ENCODE measurements around the gene ZDHHC15. TPM values are rescaled to one million over a fixed set of nuclear protein-coding genes. Genes with fewer than 3 reads are reported as not detected.
"Not testable (repeated sequence)": the region's sequence is repeated elsewhere in the genome, so short reads cannot be mapped to it uniquely, and the experiment has no call there.

Gene ZDHHC15
- total and polyA plus RNA-seq, 4 donors: 0.07 to 0.23 (median 0.13) TPM

DNA sequence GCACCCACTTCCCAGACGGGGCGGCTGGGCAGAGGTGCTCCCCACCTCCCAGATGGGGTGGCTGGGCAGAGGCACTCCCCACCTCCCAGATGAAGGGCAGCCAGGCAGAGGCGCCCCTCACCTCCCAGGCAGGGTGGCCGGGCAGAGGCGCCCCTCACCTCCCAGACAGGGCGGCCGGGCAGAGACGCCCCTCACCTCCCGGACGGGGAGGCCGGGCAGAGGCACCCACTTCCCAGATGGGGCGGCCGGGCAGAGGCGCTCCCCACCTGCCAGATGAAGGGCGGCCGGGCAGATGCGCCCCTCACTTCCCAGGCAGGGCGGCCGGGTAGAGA, 187.7 kb downstream of the ZDHHC15 start:
- peaks cover 0 to 2% (median 0%) of the 10 kb centered on the region in 4 donors for H3K36me3 ChIP-seq (ENCODE audit: control insufficient read depth in 4 of 4, insufficient read depth in 3 of 4, low read depth in 1 of 4, low read length in 3 of 4)
- DNase-seq (ENCODE audit: low spot score): no peak
- H3K4me3 ChIP-seq (ENCODE audit: low read depth in 1 of 3, low read length in 3 of 3): no peak overlapping the region
- WGBS: 97% methylated on average over 19 of the region's 19 CpGs
- H3K9me3 ChIP-seq (ENCODE audit: control insufficient read depth in 4 of 4, low read length in 3 of 4): peaks cover 0 to 6% (median 0%) of the 10 kb centered on the region in 4 donors
- H3K9ac ChIP-seq (ENCODE audit: low read depth in 1 of 2, low read length in 2 of 2): no peak overlapping the region
- TF ChIP-seq SP1 (IDR thresholded peaks at IDR 0.05) (no peak), JUND (IDR thresholded peaks at IDR 0.05) (no peak), FOXA2 (IDR thresholded peaks at IDR 0.05) (no peak), ATF3 (IDR thresholded peaks at IDR 0.05) (no peak), REST (IDR thresholded peaks at IDR 0.05) (no peak), RXRA (IDR thresholded peaks at IDR 0.05) (no peak), RAD21 (IDR thresholded peaks at IDR 0.05) (no peak), FOXA1 (IDR thresholded peaks at IDR 0.05) (no peak), HNF4A (conservative IDR thresholded peaks at IDR 0.05) (no peak)
- TF ChIP-seq, protein P1, sequence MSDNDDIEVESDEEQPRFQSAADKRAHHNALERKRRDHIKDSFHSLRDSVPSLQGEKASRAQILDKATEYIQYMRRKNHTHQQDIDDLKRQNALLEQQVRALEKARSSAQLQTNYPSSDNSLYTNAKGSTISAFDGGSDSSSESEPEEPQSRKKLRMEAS (IDR thresholded peaks at IDR 0.05): no peak
- no peaks in the 10 kb centered on the region for H3K4me1 ChIP-seq (ENCODE audit: control insufficient read depth in 4 of 4, insufficient read depth in 4 of 4, low read length in 3 of 4)
- no peak overlapping the region for H3K27ac ChIP-seq (ENCODE audit: low read depth in 1 of 2, low read length in 2 of 2)
- no peaks in the 10 kb centered on the region for H3K27me3 ChIP-seq (ENCODE audit: control insufficient read depth in 4 of 4, insufficient read depth in 4 of 4, low read length in 3 of 4)

DNA sequence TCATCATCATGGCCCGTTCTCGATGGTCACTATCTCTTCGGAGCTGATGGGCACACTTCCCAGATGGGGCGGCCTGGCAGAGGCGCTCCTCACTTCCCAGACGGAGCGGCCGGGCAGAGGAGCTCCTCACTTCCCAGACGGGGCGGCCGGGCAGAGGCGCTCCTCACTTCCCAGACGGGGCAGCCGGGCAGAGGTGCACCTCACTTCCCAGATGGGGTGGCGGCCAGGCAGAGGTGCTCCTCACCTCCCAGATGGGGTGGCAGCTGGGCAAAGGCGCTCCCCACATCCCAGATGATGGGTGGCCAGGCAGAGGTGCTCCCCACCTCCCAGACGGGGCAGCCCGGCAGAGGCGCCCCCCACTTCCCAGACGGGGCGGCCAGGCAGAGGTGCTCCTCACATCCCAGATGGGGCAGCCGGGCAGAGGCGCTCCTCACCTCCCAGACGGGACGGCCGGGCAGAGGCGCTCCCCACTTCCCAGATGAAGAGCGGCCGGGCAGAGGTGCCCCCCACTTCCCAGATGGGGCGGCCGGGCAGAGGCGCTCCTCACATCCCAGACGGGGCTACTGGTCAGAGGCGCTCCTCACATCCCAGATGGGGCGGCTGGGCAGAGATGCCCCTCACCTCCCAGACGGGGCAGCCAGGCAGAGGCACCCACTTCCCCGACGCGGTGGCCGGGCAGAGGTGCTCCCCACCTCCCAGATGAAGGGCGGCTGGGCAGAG, 188.3 kb downstream of the ZDHHC15 start:
- H3K36me3 ChIP-seq (ENCODE audit: control insufficient read depth in 4 of 4, insufficient read depth in 3 of 4, low read depth in 1 of 4, low read length in 3 of 4); H3K4me3 ChIP-seq (ENCODE audit: low read depth in 1 of 3, low read length in 3 of 3); H3K9ac ChIP-seq (ENCODE audit: low read depth in 1 of 2, low read length in 2 of 2); H3K9me3 ChIP-seq (ENCODE audit: control insufficient read depth in 4 of 4, low read length in 3 of 4); H3K27ac ChIP-seq (ENCODE audit: low read depth in 1 of 2, low read length in 2 of 2); H3K27me3 ChIP-seq (ENCODE audit: control insufficient read depth in 4 of 4, insufficient read depth in 4 of 4, low read length in 3 of 4); DNase-seq (ENCODE audit: low spot score); H3K4me1 ChIP-seq (ENCODE audit: control insufficient read depth in 4 of 4, insufficient read depth in 4 of 4, low read length in 3 of 4): not testable (repeated sequence)
- WGBS: 98% methylated on average over 38 of the region's 41 CpGs

DNA sequence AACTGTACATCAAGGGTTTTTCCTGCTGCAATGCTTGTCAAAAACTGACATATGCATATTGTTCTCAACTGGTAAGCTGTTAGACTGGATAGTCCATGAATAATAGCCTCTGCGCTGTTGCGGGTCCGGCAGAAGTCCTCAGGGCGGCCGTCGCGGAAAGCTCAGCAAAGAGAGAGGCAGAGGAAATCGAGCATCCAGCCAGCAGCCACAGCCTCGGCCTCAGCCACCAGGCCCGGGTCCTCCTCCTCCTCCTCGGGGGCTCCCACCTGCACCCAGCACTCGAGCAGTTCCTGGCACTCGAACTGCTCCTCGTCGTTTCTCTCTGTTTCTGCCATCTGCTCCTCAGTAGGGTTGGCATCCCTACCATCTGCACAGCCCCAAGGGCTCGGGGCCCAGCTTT, 195.2 kb downstream of the ZDHHC15 start:
- peaks cover 0 to 5% (median 3%) of the 10 kb centered on the region in 4 donors for H3K36me3 ChIP-seq (ENCODE audit: control insufficient read depth in 4 of 4, insufficient read depth in 3 of 4, low read depth in 1 of 4, low read length in 3 of 4)
- 97% methylated on average over 16 of the region's 16 CpGs for WGBS
- DNase-seq (ENCODE audit: low spot score): no peak
- TF ChIP-seq YY1 (IDR thresholded peaks at IDR 0.05) (no peak), GABPA (IDR thresholded peaks at IDR 0.05 in 1 of 2, conservative IDR thresholded peaks at IDR 0.05 in 1 of 2) (no peak), SP1 (IDR thresholded peaks at IDR 0.05) (no peak), RXRA (IDR thresholded peaks at IDR 0.05) (no peak), NR2F2 (IDR thresholded peaks at IDR 0.05) (no peak), FOXA2 (IDR thresholded peaks at IDR 0.05) (no peak), EGR1 (IDR thresholded peaks at IDR 0.05; ENCODE audit: low read depth in 2 of 2) (no peak), RAD21 (IDR thresholded peaks at IDR 0.05) (no peak), HNF4A (conservative IDR thresholded peaks at IDR 0.05) (no peak), ZBTB33 (IDR thresholded peaks at IDR 0.05) (no peak), HNF4G (IDR thresholded peaks at IDR 0.05) (no peak), TAF1 (conservative IDR thresholded peaks at IDR 0.05) (no peak), FOXA1 (IDR thresholded peaks at IDR 0.05) (no peak), JUND (IDR thresholded peaks at IDR 0.05) (no peak), ATF3 (IDR thresholded peaks at IDR 0.05) (no peak)
- TF ChIP-seq, protein P1 (IDR thresholded peaks at IDR 0.05): no peak
- TF ChIP-seq, protein P2, sequence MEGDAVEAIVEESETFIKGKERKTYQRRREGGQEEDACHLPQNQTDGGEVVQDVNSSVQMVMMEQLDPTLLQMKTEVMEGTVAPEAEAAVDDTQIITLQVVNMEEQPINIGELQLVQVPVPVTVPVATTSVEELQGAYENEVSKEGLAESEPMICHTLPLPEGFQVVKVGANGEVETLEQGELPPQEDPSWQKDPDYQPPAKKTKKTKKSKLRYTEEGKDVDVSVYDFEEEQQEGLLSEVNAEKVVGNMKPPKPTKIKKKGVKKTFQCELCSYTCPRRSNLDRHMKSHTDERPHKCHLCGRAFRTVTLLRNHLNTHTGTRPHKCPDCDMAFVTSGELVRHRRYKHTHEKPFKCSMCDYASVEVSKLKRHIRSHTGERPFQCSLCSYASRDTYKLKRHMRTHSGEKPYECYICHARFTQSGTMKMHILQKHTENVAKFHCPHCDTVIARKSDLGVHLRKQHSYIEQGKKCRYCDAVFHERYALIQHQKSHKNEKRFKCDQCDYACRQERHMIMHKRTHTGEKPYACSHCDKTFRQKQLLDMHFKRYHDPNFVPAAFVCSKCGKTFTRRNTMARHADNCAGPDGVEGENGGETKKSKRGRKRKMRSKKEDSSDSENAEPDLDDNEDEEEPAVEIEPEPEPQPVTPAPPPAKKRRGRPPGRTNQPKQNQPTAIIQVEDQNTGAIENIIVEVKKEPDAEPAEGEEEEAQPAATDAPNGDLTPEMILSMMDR (IDR thresholded peaks at IDR 0.05; ENCODE audit: low read depth, low read length, missing input control): no peak

More for the DNA sequence above, 195.2 kb downstream of the ZDHHC15 start:
- Histone ChIP-seq H3K9me3 (ENCODE audit: control insufficient read depth in 4 of 4, low read length in 3 of 4) (peaks cover 0 to 5% (median 0%) of the 10 kb centered on the region in 4 donors), H3K4me3 (ENCODE audit: low read depth in 1 of 3, low read length in 3 of 3) (no peak overlapping the region), H3K4me1 (ENCODE audit: control insufficient read depth in 4 of 4, insufficient read depth in 4 of 4, low read length in 3 of 4) (no peaks in the 10 kb centered on the region), H3K9ac (ENCODE audit: low read depth in 1 of 2, low read length in 2 of 2) (no peak overlapping the region), H3K27ac (ENCODE audit: low read depth in 1 of 2, low read length in 2 of 2) (no peak overlapping the region), H3K27me3 (ENCODE audit: control insufficient read depth in 4 of 4, insufficient read depth in 4 of 4, low read length in 3 of 4) (no peaks in the 10 kb centered on the region)

Measured in liver (tissue), 9 donors.